GM12878 (cell line): ENCODE measurements around the gene DNAH2. TPM values are rescaled to one million over a fixed set of nuclear protein-coding genes. Genes with fewer than 3 reads are reported as not detected.

Experiments used
- ATF3 ChIP-seq: IDR thresholded peaks from 2 replicates; pipeline ENCODE4 v1.6.1; 2011; ENCODE audit warnings: low read depth, mild to moderate bottlenecking, low read length, moderate library complexity, borderline replicate concordance; ENCODE audit errors: extremely low read depth
- BHLHE40 ChIP-seq, 2 experiments: fragments of 450-650 bp in 1 of 2; IDR thresholded peaks; 2 replicates each; pipeline ENCODE4 v1.6.1; 2011 to 2017; ENCODE audit warnings: low read depth in 2 of 2, borderline replicate concordance in 1 of 2, improper control_type of control experiment in 1 of 2, low read length in 1 of 2, mild to moderate bottlenecking in 1 of 2
- CHD1 ChIP-seq: IDR thresholded peaks from 2 replicates; pipeline ENCODE4 v1.6.1; 2012; ENCODE audit warnings: low read depth, low read length, improper control_type of control experiment
- CHD2 ChIP-seq: IDR thresholded peaks from 2 replicates; pipeline ENCODE4 v1.6.1; 2011; ENCODE audit warnings: low read depth, low read length, improper control_type of control experiment, borderline replicate concordance
- CREM ChIP-seq: IDR thresholded peaks from 2 replicates; pipeline ENCODE4 v1.6.1; 2014; ENCODE audit warnings: antibody characterized with exemption, low read depth
- CTCF ChIP-seq, 3 experiments: IDR thresholded peaks in 2 of 3; conservative IDR thresholded peaks in 1 of 3; 2 replicates each; pipeline ENCODE4 v1.5.1; 2011; ENCODE audit warnings: low read depth in 3 of 3, low read length in 3 of 3, mild to moderate bottlenecking in 3 of 3, control low read depth in 2 of 3, moderate library complexity in 2 of 3, inconsistent platforms in 1 of 3, mixed read lengths in 1 of 3; ENCODE audit not compliant: control insufficient read depth in 2 of 3, insufficient read depth in 1 of 3; ENCODE audit errors: extremely low read depth in 1 of 3
- EP300 ChIP-seq, 2 experiments: fragments of 150-350 bp in 1 of 2; IDR thresholded peaks; 2 replicates each; pipeline ENCODE4 v1.6.1; 2011 to 2012; ENCODE audit warnings: low read depth in 2 of 2, low read length in 2 of 2, borderline replicate concordance in 1 of 2, improper control_type of control experiment in 1 of 2, inconsistent platforms in 1 of 2; ENCODE audit not compliant: control insufficient read depth in 1 of 2
- HCFC1 ChIP-seq: fragments of 150-350 bp; IDR thresholded peaks from 2 replicates; pipeline ENCODE4 v1.6.1; 2014; ENCODE audit warnings: low read length
- IRF4 ChIP-seq: IDR thresholded peaks from 2 replicates; pipeline ENCODE4 v1.6.1; 2011; ENCODE audit warnings: low read depth, low read length
- MTA3 ChIP-seq: IDR thresholded peaks from 2 replicates; pipeline ENCODE4 v1.6.1; 2012; ENCODE audit warnings: low read length, inconsistent platforms, borderline replicate concordance
- NFXL1 ChIP-seq: fragments of 450-650 bp; IDR thresholded peaks from 2 replicates; pipeline ENCODE4 v1.6.1; 2017; ENCODE audit warnings: antibody characterized with exemption, mild to moderate bottlenecking, borderline replicate concordance
- PAX5 ChIP-seq: IDR thresholded peaks from 2 replicates; pipeline ENCODE4 v1.6.1; 2011; ENCODE audit warnings: low read depth, low read length, borderline replicate concordance
- PAX8 ChIP-seq: fragments of 450-650 bp; IDR thresholded peaks from 2 replicates; pipeline ENCODE4 v1.6.1; 2017; ENCODE audit warnings: mild to moderate bottlenecking, moderate library complexity
- SPI1 ChIP-seq: IDR thresholded peaks from 2 replicates; pipeline ENCODE4 v1.6.1; 2011; ENCODE audit warnings: low read depth, mild to moderate bottlenecking, low read length, moderate library complexity, borderline replicate concordance; ENCODE audit not compliant: insufficient read depth
- STAT1 ChIP-seq: fragments of 450-650 bp; conservative IDR thresholded peaks from 2 replicates; pipeline ENCODE4 v1.6.1; 2014; ENCODE audit warnings: antibody characterized with exemption, mild to moderate bottlenecking
- TARDBP ChIP-seq: IDR thresholded peaks from 2 replicates; pipeline ENCODE4 v1.6.1; 2016; ENCODE audit warnings: borderline replicate concordance
- USF2 ChIP-seq: IDR thresholded peaks from 2 replicates; pipeline ENCODE4 v1.6.1; 2011; ENCODE audit warnings: low read depth, low read length, improper control_type of control experiment, borderline replicate concordance
- ZNF622 ChIP-seq: fragments of 450-650 bp; IDR thresholded peaks from 2 replicates; pipeline ENCODE4 v1.6.1; 2017; ENCODE audit warnings: mild to moderate bottlenecking, inconsistent platforms
- polyA plus RNA-seq, 11 experiments: library from polyadenylated mRNA; depleted of rRNA in 4 of 11; unstranded in 6 of 11; stranded (reverse) in 5 of 11; fragments of >200 nt; fragmentation: Nextera tagmentation in 4 of 11; fragmentation: Illumina TruSeq in 1 of 11; extraction: Ambion mirVana in 4 of 11; extraction: Trizol in 1 of 11; gene quantifications; 1 replicate in 1 of 11; 2 replicates in 10 of 11; pipeline versions ENCODE4 v1.2.1 to v1.2.3, GENCODE V29; 2011 to 2016; ENCODE audit warnings: inconsistent platforms in 2 of 11, missing spikeins in 2 of 11, low read depth in 1 of 11
- total RNA-seq, 4 experiments: library from RNA; depleted of rRNA in 3 of 4; stranded (reverse); fragments of >200 nt in 3 of 4; fragmentation: Illumina TruSeq in 1 of 4; extraction: Trizol in 1 of 4; gene quantifications; 2 replicates each; pipeline versions ENCODE4 v1.2.1 to v1.2.3, GENCODE V29; 2013 to 2021
- TF ChIP-seq, protein P1 (sequence below): fragments of 450-650 bp; IDR thresholded peaks from 2 replicates; pipeline ENCODE4 v1.6.1; 2016; ENCODE audit warnings: mild to moderate bottlenecking
- TF ChIP-seq, protein P2 (sequence below): fragments of 450-650 bp; IDR thresholded peaks from 2 replicates; pipeline ENCODE4 v1.6.1; 2017; ENCODE audit warnings: mild to moderate bottlenecking, moderate library complexity

DNAH2 gene
- total and polyA plus RNA-seq, 10 of the 15 experiments (the other 5 are each of a cell fraction or from before 2014, with no cell fraction given): not detected

- TF ChIP-seq EP300 (IDR thresholded peaks at IDR 0.05; ENCODE audit: borderline replicate concordance in 1 of 2, control insufficient read depth in 1 of 2, low read depth in 2 of 2, low read length in 2 of 2): peak; percentile 26 to 60; a peak in 2 of 4 replicates
- TF ChIP-seq ATF3: no peak
- no peak for TF ChIP-seq NFXL1
- TF ChIP-seq USF2: peak; percentile 58
- TF ChIP-seq, protein P1, sequence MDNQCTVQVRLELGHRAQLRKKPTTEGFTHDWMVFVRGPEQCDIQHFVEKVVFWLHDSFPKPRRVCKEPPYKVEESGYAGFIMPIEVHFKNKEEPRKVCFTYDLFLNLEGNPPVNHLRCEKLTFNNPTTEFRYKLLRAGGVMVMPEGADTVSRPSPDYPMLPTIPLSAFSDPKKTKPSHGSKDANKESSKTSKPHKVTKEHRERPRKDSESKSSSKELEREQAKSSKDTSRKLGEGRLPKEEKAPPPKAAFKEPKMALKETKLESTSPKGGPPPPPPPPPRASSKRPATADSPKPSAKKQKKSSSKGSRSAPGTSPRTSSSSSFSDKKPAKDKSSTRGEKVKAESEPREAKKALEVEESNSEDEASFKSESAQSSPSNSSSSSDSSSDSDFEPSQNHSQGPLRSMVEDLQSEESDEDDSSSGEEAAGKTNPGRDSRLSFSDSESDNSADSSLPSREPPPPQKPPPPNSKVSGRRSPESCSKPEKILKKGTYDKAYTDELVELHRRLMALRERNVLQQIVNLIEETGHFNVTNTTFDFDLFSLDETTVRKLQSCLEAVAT: peak; percentile 69; the same call in 1 of the 2 replicates
- 0 out of 2 replicates have a peak, but pooled peaks have one; percentile 63 for TF ChIP-seq STAT1
- TF ChIP-seq SPI1: no peak
- no peak for TF ChIP-seq ZNF622
- TF ChIP-seq PAX8: no peak
- TF ChIP-seq, protein P2, sequence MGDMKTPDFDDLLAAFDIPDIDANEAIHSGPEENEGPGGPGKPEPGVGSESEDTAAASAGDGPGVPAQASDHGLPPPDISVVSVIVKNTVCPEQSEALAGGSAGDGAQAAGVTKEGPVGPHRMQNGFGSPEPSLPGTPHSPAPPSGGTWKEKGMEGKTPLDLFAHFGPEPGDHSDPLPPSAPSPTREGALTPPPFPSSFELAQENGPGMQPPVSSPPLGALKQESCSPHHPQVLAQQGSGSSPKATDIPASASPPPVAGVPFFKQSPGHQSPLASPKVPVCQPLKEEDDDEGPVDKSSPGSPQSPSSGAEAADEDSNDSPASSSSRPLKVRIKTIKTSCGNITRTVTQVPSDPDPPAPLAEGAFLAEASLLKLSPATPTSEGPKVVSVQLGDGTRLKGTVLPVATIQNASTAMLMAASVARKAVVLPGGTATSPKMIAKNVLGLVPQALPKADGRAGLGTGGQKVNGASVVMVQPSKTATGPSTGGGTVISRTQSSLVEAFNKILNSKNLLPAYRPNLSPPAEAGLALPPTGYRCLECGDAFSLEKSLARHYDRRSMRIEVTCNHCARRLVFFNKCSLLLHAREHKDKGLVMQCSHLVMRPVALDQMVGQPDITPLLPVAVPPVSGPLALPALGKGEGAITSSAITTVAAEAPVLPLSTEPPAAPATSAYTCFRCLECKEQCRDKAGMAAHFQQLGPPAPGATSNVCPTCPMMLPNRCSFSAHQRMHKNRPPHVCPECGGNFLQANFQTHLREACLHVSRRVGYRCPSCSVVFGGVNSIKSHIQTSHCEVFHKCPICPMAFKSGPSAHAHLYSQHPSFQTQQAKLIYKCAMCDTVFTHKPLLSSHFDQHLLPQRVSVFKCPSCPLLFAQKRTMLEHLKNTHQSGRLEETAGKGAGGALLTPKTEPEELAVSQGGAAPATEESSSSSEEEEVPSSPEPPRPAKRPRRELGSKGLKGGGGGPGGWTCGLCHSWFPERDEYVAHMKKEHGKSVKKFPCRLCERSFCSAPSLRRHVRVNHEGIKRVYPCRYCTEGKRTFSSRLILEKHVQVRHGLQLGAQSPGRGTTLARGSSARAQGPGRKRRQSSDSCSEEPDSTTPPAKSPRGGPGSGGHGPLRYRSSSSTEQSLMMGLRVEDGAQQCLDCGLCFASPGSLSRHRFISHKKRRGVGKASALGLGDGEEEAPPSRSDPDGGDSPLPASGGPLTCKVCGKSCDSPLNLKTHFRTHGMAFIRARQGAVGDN: no peak; the same call in 1 of the 2 replicates
- TF ChIP-seq IRF4: peak; percentile 84
- no peak for TF ChIP-seq MTA3
- TF ChIP-seq CTCF (IDR thresholded peaks at IDR 0.05 in 2 of 3, conservative IDR thresholded peaks at IDR 0.05 in 1 of 3; ENCODE audit: control insufficient read depth in 2 of 3, extremely low read depth in 1 of 3, insufficient read depth in 1 of 3, low read depth in 3 of 3, low read length in 3 of 3): no peak
- TF ChIP-seq CREM: peak; percentile 55; the same call in 1 of the 2 replicates
- TF ChIP-seq CHD2: peak; percentile 82
- TF ChIP-seq HCFC1: peak; percentile 58
- no peak for TF ChIP-seq CHD1
- peak; percentile 80; the same call in 1 of the 2 replicates for TF ChIP-seq TARDBP
- TF ChIP-seq BHLHE40 (IDR thresholded peaks at IDR 0.05; ENCODE audit: borderline replicate concordance in 1 of 2, low read depth in 2 of 2, low read length in 1 of 2): peak; percentile 99
- peak; percentile 46; the same call in 1 of the 2 replicates for TF ChIP-seq PAX5
Observed at GRCh38 chr17:7836596-7837407, 119.3 kb downstream of the DNAH2 start (continued).
